GM12878 (cell line): ENCODE data around the gene C5orf15. TPM values are rescaled to one million over a fixed set of nuclear protein-coding genes. Genes with fewer than 3 reads are reported as not detected.
A peak's percentile ranks its signal among the peaks of the same experiment; 100 is the strongest.

ENCODE experiments used
- ATF2 ChIP-seq: IDR thresholded peaks from 2 replicates; pipeline ENCODE4 v1.6.1; 2012; ENCODE audit warnings: low read length, inconsistent platforms
- E2F4 ChIP-seq: IDR thresholded peaks from 2 replicates; pipeline ENCODE4 v1.6.1; 2012; ENCODE audit warnings: low read depth, low read length, improper control_type of control experiment
- HDAC2 ChIP-seq: fragments of 200-600 bp; sonication (generic); IDR thresholded peaks from 2 replicates; pipeline ENCODE4 v1.6.1; 2017
- MYB ChIP-seq: fragments of 150-350 bp; IDR thresholded peaks from 2 replicates; pipeline ENCODE4 v1.6.1; 2014; ENCODE audit warnings: mild to moderate bottlenecking, low read depth, low read length, borderline replicate concordance
- NFXL1 ChIP-seq: fragments of 450-650 bp; IDR thresholded peaks from 2 replicates; pipeline ENCODE4 v1.6.1; 2017; ENCODE audit warnings: antibody characterized with exemption, mild to moderate bottlenecking, borderline replicate concordance
- NFYA ChIP-seq: IDR thresholded peaks from 2 replicates; pipeline ENCODE4 v1.6.1; 2011; ENCODE audit warnings: low read depth, mild to moderate bottlenecking, low read length, improper control_type of control experiment, borderline replicate concordance
- SIX5 ChIP-seq: IDR thresholded peaks from 2 replicates; pipeline ENCODE4 v1.6.1; 2011; ENCODE audit warnings: mild to moderate bottlenecking, low read depth, low read length, moderate library complexity; ENCODE audit not compliant: severe bottlenecking
- SREBF2 ChIP-seq: IDR thresholded peaks from 2 replicates; pipeline ENCODE4 v1.6.1; 2012; ENCODE audit warnings: mild to moderate bottlenecking, low read length
- YBX1 ChIP-seq: fragments of 450-650 bp; IDR thresholded peaks from 2 replicates; pipeline ENCODE4 v1.6.1; 2016; ENCODE audit warnings: antibody characterized with exemption
- polyA plus RNA-seq, 11 experiments: library from polyadenylated mRNA; depleted of rRNA in 4 of 11; unstranded in 6 of 11; stranded (reverse) in 5 of 11; fragments of >200 nt; fragmentation: Nextera tagmentation in 4 of 11; fragmentation: Illumina TruSeq in 1 of 11; extraction: Ambion mirVana in 4 of 11; extraction: Trizol in 1 of 11; gene quantifications; 1 replicate in 1 of 11; 2 replicates in 10 of 11; pipeline versions ENCODE4 v1.2.1 to v1.2.3, GENCODE V29; 2011 to 2016; ENCODE audit warnings: inconsistent platforms in 2 of 11, missing spikeins in 2 of 11, low read depth in 1 of 11
- total RNA-seq, 4 experiments: library from RNA; depleted of rRNA in 3 of 4; stranded (reverse); fragments of >200 nt in 3 of 4; fragmentation: Illumina TruSeq in 1 of 4; extraction: Trizol in 1 of 4; gene quantifications; 2 replicates each; pipeline versions ENCODE4 v1.2.1 to v1.2.3, GENCODE V29; 2013 to 2021
- TF ChIP-seq, protein P1 (sequence below): fragments of 450-650 bp; IDR thresholded peaks from 2 replicates; pipeline ENCODE4 v1.6.1; 2016; ENCODE audit warnings: mild to moderate bottlenecking

C5orf15 gene
- total and polyA plus RNA-seq, 10 of the 15 experiments (the other 5 are each of a cell fraction or from before 2014, with no cell fraction given): 21.7 to 69.6 (median 46.0) TPM

- TF ChIP-seq E2F4 (no peak), NFXL1 (peak; percentile 41; the same call in 1 of the 2 replicates), SIX5 (no peak), ATF2 (no peak), SREBF2 (no peak), NFYA (no peak), MYB (no peak), YBX1 (no peak), HDAC2 (no peak)
- TF ChIP-seq, protein P1, sequence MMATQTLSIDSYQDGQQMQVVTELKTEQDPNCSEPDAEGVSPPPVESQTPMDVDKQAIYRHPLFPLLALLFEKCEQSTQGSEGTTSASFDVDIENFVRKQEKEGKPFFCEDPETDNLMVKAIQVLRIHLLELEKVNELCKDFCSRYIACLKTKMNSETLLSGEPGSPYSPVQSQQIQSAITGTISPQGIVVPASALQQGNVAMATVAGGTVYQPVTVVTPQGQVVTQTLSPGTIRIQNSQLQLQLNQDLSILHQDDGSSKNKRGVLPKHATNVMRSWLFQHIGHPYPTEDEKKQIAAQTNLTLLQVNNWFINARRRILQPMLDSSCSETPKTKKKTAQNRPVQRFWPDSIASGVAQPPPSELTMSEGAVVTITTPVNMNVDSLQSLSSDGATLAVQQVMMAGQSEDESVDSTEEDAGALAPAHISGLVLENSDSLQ: no peak
These were observed 35.6 kb upstream of the C5orf15 start (continued) for GRCh38 chr5:134003817-134004625.
